A673 (cell line): Measurements from ENCODE around the gene TACC2.

Experiments
- CTCF ChIP-seq: fragments of 300-800, 200-600 bp; sonication (generic); conservative IDR thresholded peaks from 2 replicates; pipeline ENCODE4 v1.5.1; 2017; ENCODE audit warnings: low read depth, mild to moderate bottlenecking, antibody characterized with exemption, low read length, moderate library complexity, mixed read lengths
- EZH2 ChIP-seq: fragments of 200-600 bp; sonication (generic); IDR thresholded peaks from 2 replicates; pipeline ENCODE4 v1.6.1; 2017; ENCODE audit warnings: borderline replicate concordance, low read depth, mild to moderate bottlenecking, mixed read lengths, antibody characterized with exemption, low read length; ENCODE audit not compliant: poor library complexity, severe bottlenecking

- TF ChIP-seq CTCF (no peak), EZH2 (no peak)
Observed at GRCh38 chr10:121947343-121948330, 41.3 kb upstream of the TACC2 start.
